Left ventricle myocardium inferior (tissue), 1 donor: ENCODE data around the gene TEX50. TPM values are rescaled to one million over a fixed set of nuclear protein-coding genes. Genes with fewer than 3 reads are reported as not detected.
"Not testable (repeated sequence)": the region's sequence is repeated elsewhere in the genome, so short reads cannot be mapped to it uniquely, and the experiment has no call there.

Experiments used
- DNase-seq: peaks from one replicate; pipeline ENCODE4 v3.0.0-alpha.2; 2020
- H3K27ac ChIP-seq: fragments of 200-600 bp; replicated peaks from 2 replicates; pipeline ENCODE4 v1.8.0; 2021
- H3K27me3 ChIP-seq: fragments of 200-600 bp; 2 replicates; pipeline ENCODE4 v1.8.0; 2021; ENCODE audit warnings: low read depth
- H3K36me3 ChIP-seq: fragments of 200-600 bp; 2 replicates; pipeline ENCODE4 v1.8.0; 2021
- H3K4me1 ChIP-seq: fragments of 200-600 bp; 2 replicates; pipeline ENCODE4 v1.8.0; 2021
- H3K4me3 ChIP-seq: fragments of 200-600 bp; 2 replicates; pipeline ENCODE4 v1.8.0; 2021; ENCODE audit warnings: mild to moderate bottlenecking, moderate library complexity
- H3K9me3 ChIP-seq: fragments of 200-600 bp; replicated peaks from 2 replicates; pipeline ENCODE4 v1.8.0; 2021
- intact Hi-C: fragments of 100-400 bp; cut with micrococcal nuclease; formaldehyde crosslinking; loops from one replicate; pipeline ENCODE4 v1.11.0; 2022
- total RNA-seq: library from RNA; stranded (reverse); fragmentation: NEBNext Ultra II Directional; extraction: Animal tissue kit (Norgen Biotek cat#: 25700); gene quantifications from one replicate; pipeline ENCODE4 v1.2.1, GENCODE V29; 2021
- TF ChIP-seq, protein P1 (sequence below): fragments of 200-600 bp; IDR thresholded peaks from 2 replicates; pipeline ENCODE4 v1.8.0; 2021; ENCODE audit warnings: antibody characterized with exemption, mild to moderate bottlenecking, borderline replicate concordance
- donor health status: DM: no; HTN: yes; CAD: no; lungs with severe emphysema.

TEX50 gene
- total RNA-seq, 1 donor from 2014 or later: not detected

DNA sequence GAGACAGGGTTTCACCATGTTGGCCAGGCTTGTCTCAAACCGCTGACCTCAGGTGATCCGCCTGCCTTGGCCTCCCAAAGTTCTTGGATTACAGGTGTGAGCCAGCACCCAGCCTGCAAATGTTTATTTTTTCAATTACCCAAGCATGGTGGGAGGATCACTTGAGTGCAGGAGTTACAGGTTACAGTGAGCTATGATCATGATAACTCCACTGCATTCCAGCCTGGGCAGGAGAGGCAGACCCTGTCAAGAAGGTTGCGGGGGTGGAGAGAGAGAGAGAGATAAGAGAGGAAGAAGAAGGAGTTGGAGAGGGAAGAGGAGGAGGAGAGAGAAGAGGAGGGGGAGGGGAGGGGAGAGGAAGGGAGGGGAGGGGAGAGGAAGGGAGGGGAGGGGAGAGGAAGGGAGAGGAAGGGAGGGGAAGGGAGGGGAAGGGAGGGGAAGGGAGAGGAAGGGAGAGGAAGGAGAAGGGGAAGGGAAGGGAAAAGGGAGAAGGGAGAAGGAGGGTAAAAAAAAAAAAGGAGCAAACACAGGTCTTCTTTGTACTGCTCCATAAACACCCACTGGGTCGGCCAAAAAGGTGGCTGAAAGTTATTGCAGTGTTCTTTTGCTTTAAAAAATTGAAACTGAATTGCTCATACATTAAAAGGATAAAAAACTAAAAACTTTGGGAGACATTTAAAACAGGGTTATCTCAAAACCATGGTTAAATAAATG, 26.5 kb upstream of the TEX50 start:
- no peaks in the 10 kb centered on the region for H3K36me3 ChIP-seq
- H3K27ac ChIP-seq: no peak overlapping the region
- no peak overlapping the region for H3K4me3 ChIP-seq
- no peaks in the 10 kb centered on the region for H3K27me3 ChIP-seq
- H3K9me3 ChIP-seq: no peaks in the 10 kb centered on the region
- intact Hi-C loops: no loop called here
- TF ChIP-seq, protein P1, sequence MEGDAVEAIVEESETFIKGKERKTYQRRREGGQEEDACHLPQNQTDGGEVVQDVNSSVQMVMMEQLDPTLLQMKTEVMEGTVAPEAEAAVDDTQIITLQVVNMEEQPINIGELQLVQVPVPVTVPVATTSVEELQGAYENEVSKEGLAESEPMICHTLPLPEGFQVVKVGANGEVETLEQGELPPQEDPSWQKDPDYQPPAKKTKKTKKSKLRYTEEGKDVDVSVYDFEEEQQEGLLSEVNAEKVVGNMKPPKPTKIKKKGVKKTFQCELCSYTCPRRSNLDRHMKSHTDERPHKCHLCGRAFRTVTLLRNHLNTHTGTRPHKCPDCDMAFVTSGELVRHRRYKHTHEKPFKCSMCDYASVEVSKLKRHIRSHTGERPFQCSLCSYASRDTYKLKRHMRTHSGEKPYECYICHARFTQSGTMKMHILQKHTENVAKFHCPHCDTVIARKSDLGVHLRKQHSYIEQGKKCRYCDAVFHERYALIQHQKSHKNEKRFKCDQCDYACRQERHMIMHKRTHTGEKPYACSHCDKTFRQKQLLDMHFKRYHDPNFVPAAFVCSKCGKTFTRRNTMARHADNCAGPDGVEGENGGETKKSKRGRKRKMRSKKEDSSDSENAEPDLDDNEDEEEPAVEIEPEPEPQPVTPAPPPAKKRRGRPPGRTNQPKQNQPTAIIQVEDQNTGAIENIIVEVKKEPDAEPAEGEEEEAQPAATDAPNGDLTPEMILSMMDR: no peak
- no peak for DNase-seq
- peaks cover 3% of the 10 kb centered on the region for H3K4me1 ChIP-seq

DNA sequence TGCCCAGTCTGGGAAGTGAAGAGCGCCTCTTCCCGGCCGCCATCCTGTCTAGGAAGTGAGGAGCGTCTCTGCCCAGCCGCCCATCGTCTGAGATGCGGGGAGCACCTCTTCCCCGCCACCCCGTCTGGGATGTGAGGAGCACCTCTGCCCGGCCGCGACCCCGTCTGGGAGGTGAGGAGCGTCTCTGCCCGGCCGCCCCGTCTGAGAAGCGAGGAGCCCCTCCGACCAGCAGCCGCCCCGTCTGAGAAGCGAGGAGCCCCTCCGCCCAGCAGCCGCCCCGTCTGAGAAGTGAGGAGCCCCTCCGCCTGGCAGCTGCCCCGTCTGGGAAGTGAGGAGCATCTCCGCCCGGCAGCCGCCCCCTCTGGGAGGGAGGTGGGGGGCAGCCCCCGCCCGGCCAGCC, 22.1 kb upstream of the TEX50 start:
- intact Hi-C loops, H3K27me3 ChIP-seq, H3K4me3 ChIP-seq, H3K4me1 ChIP-seq, H3K36me3 ChIP-seq, DNase-seq, H3K27ac ChIP-seq: not testable (repeated sequence)
- H3K9me3 ChIP-seq: peaks cover 10% of the 10 kb centered on the region

DNA sequence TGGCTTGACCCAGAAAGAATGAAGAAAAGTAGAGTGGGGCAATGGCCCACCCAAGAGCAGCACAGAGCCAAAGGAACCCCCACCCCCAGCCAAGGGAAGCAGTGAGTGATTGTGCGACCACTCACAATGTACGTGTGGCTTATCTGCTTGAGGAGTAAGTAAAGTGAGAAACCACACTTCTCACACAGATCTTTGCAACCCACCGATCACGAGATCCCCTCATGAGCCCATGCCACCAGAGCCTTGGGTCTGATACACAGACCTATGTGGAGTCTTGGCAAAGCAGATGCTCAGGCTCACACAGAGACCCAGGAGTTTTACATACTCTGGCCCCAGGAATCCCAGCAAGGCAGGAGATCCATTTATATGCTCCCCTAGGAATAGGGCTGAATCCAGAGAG, 18.3 kb upstream of the TEX50 start:
- H3K4me3 ChIP-seq: no peak overlapping the region
- no peaks in the 10 kb centered on the region for H3K36me3 ChIP-seq
- DNase-seq: no peak
- no peaks in the 10 kb centered on the region for H3K27me3 ChIP-seq
- H3K4me1 ChIP-seq: no peaks in the 10 kb centered on the region
- TF ChIP-seq, protein P1: no peak
- no peak overlapping the region for H3K27ac ChIP-seq
- H3K9me3 ChIP-seq: peaks cover 47% of the 10 kb centered on the region
- intact Hi-C loops: no loop called here

DNA sequence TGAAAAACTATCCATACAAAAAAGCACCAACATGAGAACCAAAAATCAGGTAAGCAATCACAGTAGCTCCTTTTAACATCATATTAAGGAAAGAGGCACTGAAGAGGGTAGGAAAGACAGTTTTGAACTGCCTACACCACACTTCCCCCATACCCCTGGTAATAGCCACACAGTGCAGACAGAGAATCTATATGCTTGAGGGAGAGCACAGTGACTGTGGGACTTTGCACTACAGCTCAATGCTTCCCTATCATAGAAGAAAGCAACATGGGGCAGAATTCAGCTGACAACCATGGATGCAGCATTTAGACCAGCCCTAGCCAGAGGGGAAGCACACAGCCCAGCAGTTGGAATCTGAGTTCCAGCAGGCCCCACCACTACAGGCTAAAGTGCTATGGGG, 7.9 kb upstream of the TEX50 start:
- Histone ChIP-seq H3K27ac (no peak overlapping the region), H3K4me3 (no peak overlapping the region), H3K36me3 (no peaks in the 10 kb centered on the region), H3K4me1 (no peaks in the 10 kb centered on the region), H3K27me3 (no peaks in the 10 kb centered on the region), H3K9me3 (peaks cover 13% of the 10 kb centered on the region)
- DNase-seq: no peak
- intact Hi-C loops: no loop called here
- TF ChIP-seq, protein P1: no peak

DNA sequence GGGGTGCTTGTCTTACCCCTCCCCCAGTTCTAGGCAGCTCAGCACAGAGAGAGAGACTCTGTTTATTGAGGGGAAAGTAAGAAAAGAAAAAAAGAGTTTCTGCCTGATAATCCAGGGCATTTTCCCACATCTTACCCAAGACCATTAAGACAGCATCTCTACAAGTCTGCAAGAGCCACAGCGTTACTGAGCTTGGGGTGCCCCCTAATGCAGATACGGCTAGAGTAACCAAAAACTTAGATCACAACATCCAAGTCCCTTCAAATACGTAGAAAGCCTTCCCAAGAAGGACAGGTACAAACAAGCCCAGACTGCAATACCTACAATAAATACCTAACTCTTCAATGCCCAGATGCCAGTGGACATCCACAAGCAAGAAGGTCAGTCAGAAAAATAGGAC, 6.2 kb upstream of the TEX50 start:
- TF ChIP-seq, protein P1: no peak
- Histone ChIP-seq H3K36me3 (no peaks in the 10 kb centered on the region), H3K27me3 (no peaks in the 10 kb centered on the region), H3K4me3 (no peak overlapping the region), H3K4me1 (no peaks in the 10 kb centered on the region), H3K27ac (no peak overlapping the region), H3K9me3 (peaks cover 12% of the 10 kb centered on the region)
- DNase-seq: no peak
- intact Hi-C loops: no loop called here

DNA sequence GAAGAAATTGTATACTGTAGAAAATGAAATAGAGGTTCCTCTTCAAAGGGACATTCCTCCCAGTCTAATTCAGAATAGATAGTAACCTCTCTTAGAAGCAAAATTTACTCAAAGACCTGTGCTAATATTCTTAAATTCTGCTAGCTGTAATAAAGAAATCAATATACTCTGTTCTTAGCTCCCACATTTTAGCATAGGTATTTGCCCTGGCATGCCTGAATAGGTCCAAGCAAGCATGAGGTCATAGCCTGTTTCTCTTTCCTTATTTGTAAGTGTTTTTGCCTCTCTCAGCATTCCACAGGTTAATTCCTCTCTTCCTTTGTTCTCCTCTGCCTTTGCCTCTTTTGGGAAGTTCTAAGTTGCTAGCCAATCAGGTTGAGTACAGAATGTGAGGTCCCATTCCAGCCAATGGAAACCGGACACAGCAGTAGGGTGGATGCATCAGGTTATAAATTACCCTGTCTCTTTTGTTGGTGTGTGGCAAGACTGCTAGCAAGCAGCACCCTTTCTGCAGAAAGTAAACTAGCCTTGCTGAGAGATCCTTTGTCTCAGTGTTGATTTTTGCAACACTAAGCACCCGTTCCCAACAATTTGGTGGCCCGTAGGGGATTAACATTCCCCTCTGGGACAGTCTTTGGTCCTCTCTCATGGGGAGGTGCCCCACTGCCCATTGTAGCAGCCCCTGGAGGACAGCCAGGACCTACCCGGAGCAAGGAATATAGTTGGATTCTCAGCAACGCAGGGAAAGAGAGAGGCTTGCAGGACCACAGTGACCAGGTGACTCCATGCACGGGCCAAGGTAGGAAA, 2.3 kb downstream of the TEX50 start:
- H3K27me3 ChIP-seq, H3K27ac ChIP-seq, H3K4me1 ChIP-seq, H3K4me3 ChIP-seq, H3K36me3 ChIP-seq, DNase-seq, intact Hi-C loops: not testable (repeated sequence)
- H3K9me3 ChIP-seq: peaks cover 22% of the 10 kb centered on the region
